Measurements from ENCODE around the gene USP9X.
"Not testable (repeated sequence)": the region's sequence is repeated elsewhere in the genome, so short reads cannot be mapped to it uniquely, and the experiment has no call there.

USP9X gene

DNA sequence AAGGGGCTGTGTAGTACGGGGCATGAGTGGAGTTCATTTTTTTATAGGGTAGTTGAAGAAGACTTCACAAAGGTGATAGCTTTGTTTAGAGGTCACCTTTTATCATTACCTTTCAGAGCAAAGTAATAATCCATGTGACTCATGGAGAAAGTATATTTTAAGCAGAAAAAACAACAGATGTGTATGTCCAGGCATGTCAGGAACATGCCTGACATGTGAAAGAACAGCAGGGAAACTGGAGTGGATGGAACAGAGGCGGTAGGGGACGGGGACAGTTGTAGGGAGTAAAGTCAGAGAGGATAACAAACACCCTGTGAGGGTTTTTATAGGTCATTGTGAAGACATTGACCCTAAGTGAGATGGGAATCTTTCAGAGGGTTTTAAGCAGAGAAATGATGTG lies 107.6 kb downstream of the USP9X start:
- no peak for TF ChIP-seq CTCF (conservative IDR thresholded peaks at IDR 0.05)
- no peak for TF ChIP-seq ZFX (IDR thresholded peaks at IDR 0.05)
- no peak overlapping the region for H3K27ac ChIP-seq

DNA sequence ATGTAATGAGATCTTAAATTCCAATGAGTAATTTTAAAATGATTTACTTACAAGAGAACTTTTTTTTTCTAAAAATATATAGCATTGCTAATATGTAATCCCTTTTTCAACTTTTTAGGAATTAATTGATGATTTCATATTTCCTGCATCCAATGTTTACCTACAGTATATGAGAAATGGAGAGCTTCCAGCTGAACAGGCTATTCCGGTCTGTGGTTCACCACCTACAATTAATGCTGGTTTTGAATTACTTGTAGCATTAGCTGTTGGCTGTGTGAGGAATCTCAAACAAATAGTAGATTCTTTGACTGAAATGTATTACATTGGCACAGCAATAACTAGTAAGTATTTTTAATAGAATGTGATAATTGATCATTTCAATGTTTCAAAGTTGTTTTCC lies 113.2 kb downstream of the USP9X start:
- no peak for TF ChIP-seq ZFX (IDR thresholded peaks at IDR 0.05)
- no peak for TF ChIP-seq CTCF (conservative IDR thresholded peaks at IDR 0.05)
- peak overlapping the region; percentile 72 for H3K27ac ChIP-seq

GRCh38 chrX:41200785-41201184 lies 115.5 kb downstream of the USP9X start:
- TF ChIP-seq ZFX (IDR thresholded peaks at IDR 0.05) (no peak), CTCF (conservative IDR thresholded peaks at IDR 0.05) (no peak)
- H3K27ac ChIP-seq = no peak overlapping the region

- no peak for TF ChIP-seq CTCF (conservative IDR thresholded peaks at IDR 0.05)
- no peak for TF ChIP-seq ZFX (IDR thresholded peaks at IDR 0.05)
Measured at GRCh38 chrX:41209853-41210252, 124.6 kb downstream of the USP9X start.

GRCh38 chrX:41224605-41225004 lies 139.4 kb downstream of the USP9X start:
- TF ChIP-seq CTCF (conservative IDR thresholded peaks at IDR 0.05) (no peak), ZFX (IDR thresholded peaks at IDR 0.05) (no peak)

More at GRCh38 chrX:41209853-41210252, 124.6 kb downstream of the USP9X start:
- no peak overlapping the region for H3K27ac ChIP-seq

GRCh38 chrX:41233988-41234387 lies 148.7 kb downstream of the USP9X start:
- TF ChIP-seq CTCF (conservative IDR thresholded peaks at IDR 0.05) (no peak), ZFX (IDR thresholded peaks at IDR 0.05) (no peak)

More at GRCh38 chrX:41224605-41225004, 139.4 kb downstream of the USP9X start:
- no peak overlapping the region for H3K27ac ChIP-seq

GRCh38 chrX:41234471-41234870 lies 149.2 kb downstream of the USP9X start:
- not testable (repeated sequence) for H3K27ac ChIP-seq

More at GRCh38 chrX:41233988-41234387, 148.7 kb downstream of the USP9X start:
- no peak overlapping the region for H3K27ac ChIP-seq

GRCh38 chrX:41234962-41235361 lies 149.7 kb downstream of the USP9X start:
- no peak overlapping the region for H3K27ac ChIP-seq
- TF ChIP-seq CTCF (conservative IDR thresholded peaks at IDR 0.05) (no peak), ZFX (IDR thresholded peaks at IDR 0.05) (no peak)
